Measurements from ENCODE around the gene DPP9.

Gene DPP9

GRCh38 chr19:4657262-4657661 lies 66.4 kb downstream of the DPP9 start:
- no peak for DNase-seq (ENCODE audit: low spot score)

- DNase-seq (ENCODE audit: low spot score) = no peak
Measured at GRCh38 chr19:4656102-4656501, 67.5 kb downstream of the DPP9 start.

DNA sequence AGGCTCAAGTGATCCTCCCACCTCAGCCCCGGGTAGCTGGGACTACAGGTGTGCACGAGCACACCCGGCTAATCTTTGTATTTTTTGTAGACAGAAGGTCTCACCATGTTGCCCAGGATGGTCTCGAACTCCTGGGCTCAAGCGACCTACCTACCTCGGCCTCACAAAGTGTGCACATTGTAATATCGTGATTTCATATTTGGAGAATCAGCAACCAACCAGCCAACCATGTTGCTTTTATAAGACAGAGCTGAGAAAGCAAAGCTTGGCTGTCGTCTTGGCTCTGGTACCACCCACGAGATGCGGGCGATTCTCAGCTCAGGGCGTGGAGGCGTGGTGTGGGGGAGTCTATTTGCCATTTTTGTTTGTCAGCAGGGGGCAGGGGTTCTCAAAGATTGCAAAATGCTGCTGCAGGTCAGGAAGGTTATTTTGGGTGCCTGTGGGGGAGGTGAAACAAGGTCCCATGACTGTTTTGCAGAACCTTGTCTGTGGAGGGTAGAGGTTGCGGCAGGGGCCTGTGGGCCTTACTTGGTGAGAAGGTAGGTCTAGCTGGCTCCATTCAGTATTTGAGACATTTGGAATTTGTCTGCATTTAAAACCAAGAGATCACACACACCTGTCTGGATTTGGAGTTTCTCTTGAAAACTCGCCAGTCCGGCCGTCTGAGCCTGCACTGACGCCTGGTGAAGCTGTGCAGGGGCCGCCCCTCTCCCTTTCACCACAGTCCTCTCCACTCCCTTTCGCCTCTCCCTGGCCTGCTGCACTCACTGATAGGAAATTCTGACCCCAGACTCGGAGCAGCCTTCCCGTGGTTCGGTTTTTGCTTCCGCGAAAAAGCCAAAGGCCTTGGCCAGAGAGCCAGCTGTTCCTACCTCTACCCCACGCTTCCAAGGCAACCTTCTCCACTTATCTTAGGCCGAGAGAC lies 68.9 kb downstream of the DPP9 start:
- peak; percentile 40 for DNase-seq (ENCODE audit: low spot score)

DNA sequence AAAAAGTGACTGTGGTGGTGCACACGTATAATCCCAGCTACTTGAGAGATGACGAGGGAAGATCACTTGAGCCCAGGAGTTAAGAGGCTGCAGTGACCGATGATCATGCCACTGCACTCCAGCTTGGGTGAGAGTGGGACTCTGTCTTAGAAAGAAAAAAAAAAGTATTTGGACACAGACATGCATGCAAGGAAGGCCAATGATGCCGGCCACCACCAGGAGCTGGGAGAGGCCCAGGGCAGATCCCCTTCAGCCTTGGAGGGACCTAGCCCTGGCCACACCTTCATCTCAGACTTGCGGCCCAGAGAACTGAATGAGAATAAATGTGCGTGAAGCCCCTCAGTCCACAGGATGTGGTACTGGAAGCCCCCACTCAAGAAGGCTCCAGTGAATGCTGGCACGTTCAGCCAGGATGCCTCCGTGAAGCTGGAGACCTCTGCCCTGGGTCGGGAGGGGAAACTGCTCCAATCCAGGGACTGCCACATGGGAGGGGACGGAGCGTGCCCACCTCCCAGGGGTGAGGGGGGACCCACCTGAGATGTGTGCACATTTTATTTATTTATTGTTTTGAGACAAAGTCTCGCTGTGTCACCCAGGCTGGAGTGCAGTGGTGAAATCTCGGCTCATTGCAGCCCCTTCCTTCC lies 69.7 kb downstream of the DPP9 start:
- no peak for DNase-seq (ENCODE audit: low spot score)

- DNase-seq (ENCODE audit: low spot score) = no peak
Measured at GRCh38 chr19:4652075-4652474, 71.6 kb downstream of the DPP9 start.

- DNase-seq (ENCODE audit: low spot score) = no peak
Measured at GRCh38 chr19:4650159-4650558, 73.5 kb downstream of the DPP9 start.

GRCh38 chr19:4649392-4650047 lies 74.1 kb downstream of the DPP9 start:
- no peak for DNase-seq (ENCODE audit: low spot score)

DNA sequence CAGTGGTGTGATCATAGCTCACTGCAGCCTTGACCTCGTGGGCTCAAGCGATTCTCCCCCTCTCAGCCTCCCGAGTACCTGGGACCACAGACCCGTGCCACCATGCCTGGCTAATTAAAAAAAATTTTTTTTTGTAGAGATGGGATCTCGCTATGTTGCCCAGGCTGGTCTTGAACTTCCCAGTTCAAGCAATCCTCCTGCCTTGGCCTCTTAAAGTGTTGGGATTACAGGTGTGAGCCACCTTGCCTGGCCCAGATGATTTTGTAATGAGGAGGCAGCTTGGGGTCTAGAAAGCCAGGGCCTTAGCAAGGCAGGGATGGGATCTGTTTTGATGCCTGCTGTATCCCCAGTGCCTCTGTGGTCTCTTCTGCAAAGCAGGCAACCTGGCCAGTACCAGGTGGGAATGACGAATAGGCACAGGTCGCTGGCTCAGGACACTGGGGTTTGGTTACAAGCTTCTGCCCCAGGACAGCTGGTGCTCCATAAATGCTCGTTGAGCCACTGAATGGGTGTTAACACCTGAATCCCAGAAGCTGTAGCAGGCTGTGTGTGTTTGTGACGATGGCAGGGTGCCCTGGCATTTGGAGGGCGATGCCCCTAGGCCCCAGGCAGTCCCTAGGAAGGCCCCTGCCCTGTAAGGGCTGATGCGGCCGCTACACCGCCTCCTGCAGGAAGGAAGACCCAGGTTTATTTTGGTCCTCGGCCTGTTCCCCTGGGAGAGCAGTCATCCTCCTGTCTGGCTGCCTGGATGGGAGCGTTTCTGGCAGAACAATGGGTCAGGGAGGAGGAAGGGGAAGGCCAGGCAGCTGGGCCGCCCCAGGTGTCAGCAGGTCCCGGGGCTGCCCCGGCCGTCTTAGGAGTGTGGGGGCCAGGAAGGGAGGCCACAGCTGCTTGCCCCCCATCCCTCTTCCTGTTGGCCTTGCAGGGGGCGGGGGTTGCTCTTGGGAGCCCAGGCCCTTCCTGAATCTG lies 75.7 kb downstream of the DPP9 start:
- DNase-seq (ENCODE audit: low spot score) = no peak

DNA sequence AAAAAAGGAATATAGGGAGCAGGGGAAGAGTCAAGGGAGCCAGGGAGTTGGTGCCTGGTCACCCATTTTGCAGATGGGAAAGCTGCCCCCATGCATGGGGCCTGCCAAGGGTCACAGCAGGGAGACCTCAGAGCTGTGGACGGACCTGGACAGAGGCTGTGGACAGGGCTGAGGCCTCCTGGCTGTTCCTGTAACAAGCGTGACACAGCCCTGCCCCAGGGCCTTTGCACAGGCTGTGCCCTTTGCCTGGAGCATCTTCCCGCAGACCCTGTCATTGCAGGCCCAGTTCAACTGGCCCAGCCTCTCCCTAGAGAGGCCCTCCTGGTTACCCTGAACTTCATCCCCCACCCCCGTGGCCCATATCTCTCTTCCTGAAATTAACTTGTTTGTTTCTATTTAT lies 77.9 kb downstream of the DPP9 start:
- DNase-seq (ENCODE audit: low spot score) = no peak

GRCh38 chr19:4642625-4643024 lies 81.0 kb downstream of the DPP9 start:
- DNase-seq (ENCODE audit: low spot score) = no peak

GRCh38 chr19:4641132-4641531 lies 82.5 kb downstream of the DPP9 start:
- DNase-seq (ENCODE audit: low spot score) = no peak

- DNase-seq (ENCODE audit: low spot score) = no peak
Measured at GRCh38 chr19:4640247-4641000, 83.2 kb downstream of the DPP9 start.

DNA sequence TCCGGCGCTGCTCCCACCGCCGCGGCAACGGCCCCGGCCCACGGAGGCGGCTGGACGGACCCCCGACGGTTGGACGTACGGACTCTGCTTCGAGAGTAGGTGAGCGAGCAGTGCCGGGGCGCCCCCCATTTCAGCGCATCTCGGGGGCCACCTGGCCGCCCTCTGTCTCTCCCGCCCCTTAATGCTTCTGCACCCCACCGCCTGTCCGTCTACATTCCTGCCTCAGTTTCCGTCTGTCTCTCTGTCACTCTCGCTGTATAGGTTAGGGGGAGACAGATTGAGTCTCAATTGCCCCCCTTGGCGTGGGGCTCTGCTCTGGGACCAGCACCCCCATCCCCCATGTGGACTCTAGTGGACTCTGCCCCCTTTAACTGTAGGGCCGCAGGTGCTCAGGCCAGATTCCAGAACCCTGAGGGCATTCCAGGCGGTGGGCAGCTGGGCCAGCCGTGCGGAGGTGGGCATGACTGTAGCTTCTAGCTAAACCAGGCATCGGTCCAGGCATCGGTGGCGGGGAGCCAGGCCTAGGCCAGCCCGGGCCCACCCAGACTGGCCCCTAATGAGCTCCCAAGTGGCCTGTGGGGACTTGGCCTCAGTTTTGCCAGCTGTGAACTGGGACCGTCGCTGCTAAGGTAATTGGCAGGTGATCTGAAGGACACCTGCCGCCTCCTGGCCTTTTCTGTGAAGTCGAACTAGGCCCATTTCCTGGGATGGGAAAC lies 84.0 kb downstream of the DPP9 start:
- DNase-seq (ENCODE audit: low spot score) = no peak

DNA sequence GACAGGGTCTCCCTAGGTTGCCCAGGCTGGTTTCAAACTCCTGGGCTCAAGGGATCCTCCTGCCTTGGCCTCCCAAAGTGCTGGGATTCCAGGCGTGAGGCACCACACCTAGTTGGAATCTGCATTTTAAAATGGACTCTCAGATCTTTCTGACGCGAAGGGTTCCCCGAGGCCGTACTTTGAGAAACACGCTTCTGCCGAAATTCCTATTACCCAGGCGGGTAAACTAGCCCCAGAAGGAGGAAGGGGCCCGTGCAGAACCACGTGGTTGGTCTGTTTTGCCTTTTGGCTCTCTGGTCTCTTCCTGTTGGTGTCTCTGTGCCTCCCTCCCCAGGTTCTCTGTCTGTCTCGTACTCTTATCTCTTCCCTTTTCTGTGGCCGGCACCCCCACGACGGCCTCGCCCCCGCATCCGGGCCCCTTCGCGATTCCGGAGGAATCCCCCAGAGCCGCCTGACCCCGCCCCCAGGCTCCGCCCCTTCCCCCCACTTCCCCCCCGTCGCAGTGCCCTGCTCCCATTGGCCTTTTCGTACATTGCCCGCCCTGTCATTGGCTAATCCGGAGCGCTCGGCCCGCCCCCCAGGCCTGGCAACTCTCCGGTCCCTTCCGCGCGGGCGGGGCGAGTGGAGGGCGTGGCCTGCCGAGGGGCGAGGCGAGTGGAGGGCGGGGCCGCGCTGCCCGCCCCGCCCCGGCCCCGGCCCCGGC lies 84.7 kb downstream of the DPP9 start, which contains the start of gene TNFAIP8L1:
TSS of gene TNFAIP8L1 (plus strand) at position 689 of the 703 bp plus-strand sequence. CDS start 12,354 bp downstream, outside the sequence.
- peak; percentile 96 for DNase-seq (ENCODE audit: low spot score)

DNA sequence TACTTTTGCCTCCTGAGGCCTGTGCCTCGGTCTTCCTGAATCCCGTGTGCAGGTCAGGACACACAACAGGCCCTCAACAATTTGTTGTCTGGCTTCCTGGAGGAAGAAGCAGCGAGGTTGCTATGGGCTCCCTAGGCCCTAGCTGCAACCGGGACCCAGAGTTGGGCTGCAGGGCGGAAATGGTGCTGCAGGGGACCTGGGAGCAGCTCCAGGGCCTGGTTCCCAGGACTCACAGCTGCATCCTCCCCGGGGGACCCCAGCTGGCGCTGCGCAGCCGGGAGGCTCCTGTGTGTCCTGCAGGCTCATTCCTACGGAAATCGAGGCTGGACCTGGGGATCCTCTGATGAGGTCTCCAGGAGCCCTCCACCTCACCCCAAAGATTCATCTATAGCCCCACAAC lies 85.3 kb downstream of the DPP9 start:
- DNase-seq (ENCODE audit: low spot score) = no peak

DNA sequence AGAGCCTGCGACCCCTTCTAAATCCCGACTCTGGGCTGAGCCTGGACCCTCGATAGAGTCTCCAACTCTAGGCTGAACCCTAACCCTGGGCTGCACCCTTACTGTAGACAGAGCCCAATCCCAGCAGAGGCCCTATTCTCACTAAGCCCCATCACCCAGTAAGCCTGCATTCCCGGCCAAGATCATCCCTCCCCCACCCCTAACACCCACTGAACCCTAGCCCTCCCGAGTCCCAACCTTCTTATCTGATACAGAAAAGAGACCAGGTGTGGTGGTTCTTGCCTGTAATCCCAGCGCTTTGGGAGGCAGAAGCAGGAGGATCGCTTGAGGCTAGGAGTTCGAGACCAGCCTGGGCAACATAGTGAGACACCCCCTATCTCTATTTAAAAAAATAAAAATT lies 86.9 kb downstream of the DPP9 start:
- no peak for DNase-seq (ENCODE audit: low spot score)

GRCh38 chr19:4636151-4636717 lies 87.4 kb downstream of the DPP9 start:
- DNase-seq (ENCODE audit: low spot score) = peak; percentile 45

DNA sequence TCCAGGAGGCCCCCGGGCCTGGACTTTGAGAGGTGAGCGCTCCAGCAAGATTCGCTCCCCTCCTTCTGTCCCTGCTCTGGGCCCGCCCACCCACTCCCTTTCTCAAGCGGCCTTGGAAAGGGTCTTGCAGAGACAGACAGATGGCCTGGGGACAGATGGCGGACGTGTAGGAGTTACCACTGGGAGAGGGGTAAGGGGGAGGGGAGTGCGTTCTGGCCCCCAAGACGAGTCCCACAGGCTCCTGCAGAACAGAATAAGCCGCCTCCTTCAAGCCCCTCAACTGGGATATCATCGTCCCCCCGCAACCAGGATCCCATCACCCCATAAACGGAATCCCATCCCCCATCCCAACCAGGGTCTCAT lies 87.9 kb downstream of the DPP9 start:
- no peak for DNase-seq (ENCODE audit: low spot score)
